SKM-1 treated with dmso at 0.1 percent for 144 hours (cell line): ENCODE data around the gene POU5F2.

Source experiments
- DNase-seq: peaks from one replicate; lab custom pipeline; 2025; ENCODE audit not compliant: unreplicated experiment; lab: John Stamatoyannopoulos, UW

Gene POU5F2

GRCh38 chr5:93716453-93716852 is 24.9 kb downstream of the POU5F2 start:
- no peak for DNase-seq

- no peak for DNase-seq
Observed at GRCh38 chr5:93715761-93716160, 25.6 kb downstream of the POU5F2 start.

- no peak for DNase-seq
Observed at GRCh38 chr5:93715327-93715726, 26.1 kb downstream of the POU5F2 start.

GRCh38 chr5:93708442-93708841 is 33.0 kb downstream of the POU5F2 start:
- no peak for DNase-seq

GRCh38 chr5:93705896-93706295 is 35.5 kb downstream of the POU5F2 start:
- no peak for DNase-seq

GRCh38 chr5:93704996-93705395 is 36.4 kb downstream of the POU5F2 start:
- no peak for DNase-seq

- DNase-seq = no peak
Observed at GRCh38 chr5:93691997-93692396, 49.4 kb downstream of the POU5F2 start.
